GM23338 (cell line): ENCODE data around the gene PRMT9. TPM values are rescaled to one million over a fixed set of nuclear protein-coding genes. Genes with fewer than 3 reads are reported as not detected.

Experiments
- ATAC-seq: fragments of 200-7000 bp; cut with Tn5 transposase; 3 replicates; pipeline ENCODE4 v1.9.1; 2020
- DNase-seq: peaks from one replicate; pipeline ENCODE4 v3.0.0-alpha.2; 2015; ENCODE audit warnings: low spot score
- H2AFZ ChIP-seq: fragments of 200-600 bp; sonication (generic); 2 replicates; pipeline ENCODE4 v1.8.0; 2016; ENCODE audit warnings: antibody characterized with exemption, mild to moderate bottlenecking, moderate library complexity
- H3F3A ChIP-seq: fragments of 200-600 bp; sonication (generic); replicated peaks from 2 replicates; pipeline ENCODE4 v1.8.0; 2017; ENCODE audit warnings: antibody characterized with exemption, mixed run types, low read depth
- H3K27ac ChIP-seq: fragments of 200-600 bp; sonication (generic); 2 replicates; pipeline ENCODE4 v1.6.1; 2016; ENCODE audit warnings: low read depth
- H3K27me3 ChIP-seq: fragments of 200-600 bp; sonication (generic); 2 replicates; pipeline ENCODE4 v1.8.0; 2016; ENCODE audit warnings: mild to moderate bottlenecking, mixed run types, moderate library complexity; ENCODE audit not compliant: insufficient read depth
- H3K36me3 ChIP-seq: fragments of 200-600 bp; sonication (generic); 2 replicates; pipeline ENCODE4 v1.8.0; 2016; ENCODE audit warnings: mild to moderate bottlenecking; ENCODE audit not compliant: insufficient read depth
- H3K4me1 ChIP-seq: fragments of 200-600 bp; sonication (generic); 2 replicates; pipeline ENCODE4 v1.8.0; 2016; ENCODE audit warnings: mild to moderate bottlenecking, moderate library complexity; ENCODE audit not compliant: insufficient read depth
- H3K4me2 ChIP-seq: fragments of 200-600 bp; sonication (generic); 2 replicates; pipeline ENCODE4 v1.7.1; 2017; ENCODE audit warnings: mixed run types
- H3K4me3 ChIP-seq: fragments of 200-600 bp; sonication (generic); 2 replicates; pipeline ENCODE4 v1.6.1; 2016; ENCODE audit warnings: mixed run types
- H3K79me2 ChIP-seq: fragments of 200-600 bp; sonication (generic); replicated peaks from 2 replicates; pipeline ENCODE4 v1.8.0; 2017; ENCODE audit warnings: mild to moderate bottlenecking; ENCODE audit not compliant: insufficient read depth
- H3K9me2 ChIP-seq: fragments of 200-600 bp; sonication (generic); 2 replicates; pipeline ENCODE4 v1.8.0; 2017; ENCODE audit not compliant: insufficient read depth
- H4K20me1 ChIP-seq: fragments of 200-600 bp; sonication (generic); replicated peaks from 2 replicates; pipeline ENCODE4 v1.8.0; 2017; ENCODE audit warnings: mild to moderate bottlenecking; ENCODE audit not compliant: insufficient read depth
- H3K27ac Mint-ChIP-seq: 2 replicates; pipeline ENCODE4 v1.8.0; 2020; ENCODE audit warnings: inconsistent platforms, mild to moderate bottlenecking, moderate library complexity, mixed read lengths
- H3K27me3 Mint-ChIP-seq: 3 replicates; pipeline ENCODE4 v1.8.0; 2022; ENCODE audit warnings: low read depth, mild to moderate bottlenecking, moderate library complexity, mixed read lengths, inconsistent platforms; ENCODE audit not compliant: insufficient read depth, poor library complexity
- H3K36me3 Mint-ChIP-seq: 3 replicates; pipeline ENCODE4 v1.8.0; 2021; ENCODE audit warnings: low read depth, mild to moderate bottlenecking, inconsistent platforms, moderate library complexity, mixed read lengths
- H3K4me1 Mint-ChIP-seq: 3 replicates; pipeline ENCODE4 v1.8.0; 2020; ENCODE audit warnings: mild to moderate bottlenecking, inconsistent platforms, mixed read lengths
- H3K4me3 Mint-ChIP-seq: 3 replicates; pipeline ENCODE4 v1.8.0; 2021; ENCODE audit warnings: moderate library complexity, mild to moderate bottlenecking, inconsistent platforms, mixed read lengths
- H3K9me3 Mint-ChIP-seq: 3 replicates; pipeline ENCODE4 v1.8.0; 2020; ENCODE audit warnings: moderate library complexity, mild to moderate bottlenecking, inconsistent platforms, mixed read lengths
- CREB1 ChIP-seq: fragments of 250-450 bp; sonication (Bioruptor Pico); IDR thresholded peaks from 2 replicates; pipeline ENCODE4 v1.5.0; 2020; ENCODE audit warnings: low read depth, mild to moderate bottlenecking, moderate library complexity
- CTCF ChIP-seq, 2 experiments: fragments of 200-600 bp in 1 of 2; sonication (generic) in 1 of 2; conservative IDR thresholded peaks; 2 replicates each; pipeline versions ENCODE4 v1.5.1 to v1.6.1; 2016 to 2017; ENCODE audit warnings: antibody characterized with exemption in 2 of 2, low read depth in 2 of 2, mild to moderate bottlenecking in 2 of 2, moderate library complexity in 1 of 2
- EZH2 ChIP-seq: fragments of 200-600 bp; sonication (generic); IDR thresholded peaks from one replicate; pipeline ENCODE4 v1.8.0; 2017; ENCODE audit warnings: antibody characterized with exemption, mild to moderate bottlenecking, low read depth; ENCODE audit not compliant: unreplicated experiment
- EZH2phosphoT487 ChIP-seq: fragments of 200-600 bp; sonication (generic); IDR thresholded peaks from one replicate; pipeline ENCODE4 v1.8.1; 2018; ENCODE audit warnings: antibody characterized with exemption; ENCODE audit not compliant: unreplicated experiment
- JUNB ChIP-seq: IDR thresholded peaks from one replicate; pipeline ENCODE4 v1.6.1; 2016; ENCODE audit warnings: antibody characterized with exemption; ENCODE audit not compliant: unreplicated experiment
- POLR2AphosphoS5 ChIP-seq: IDR thresholded peaks from 2 replicates; pipeline ENCODE4 v1.6.1; 2016; ENCODE audit warnings: antibody characterized with exemption, low read depth
- REST ChIP-seq: IDR thresholded peaks from one replicate; pipeline ENCODE4 v1.6.1; 2018; ENCODE audit warnings: antibody characterized with exemption; ENCODE audit not compliant: unreplicated experiment
- STAT1 ChIP-seq: IDR thresholded peaks from one replicate; pipeline ENCODE4 v1.6.1; 2016; ENCODE audit warnings: antibody characterized with exemption; ENCODE audit not compliant: unreplicated experiment
- ZNF114 ChIP-seq: fragments of 250-450 bp; sonication (Bioruptor Pico); IDR thresholded peaks from 2 replicates; pipeline ENCODE4 v1.5.0; 2020; ENCODE audit warnings: mild to moderate bottlenecking, moderate library complexity
- ZNF331 ChIP-seq: fragments of 250-450 bp; sonication (Bioruptor Pico); IDR thresholded peaks from 2 replicates; pipeline ENCODE4 v1.5.0; 2020; ENCODE audit warnings: low read depth, mild to moderate bottlenecking, moderate library complexity
- polyA plus RNA-seq: library from polyadenylated mRNA; unstranded; fragments of >200 nt; fragmentation: Nextera tagmentation; extraction: Ambion mirVana; gene quantifications from 2 replicates; pipeline ENCODE4 v1.2.1, GENCODE V29; 2016
- total RNA-seq: library from RNA; depleted of rRNA; stranded (reverse); fragments of >200 nt; shearing (Covaris generic); gene quantifications from 2 replicates; pipeline ENCODE4 v1.2.3, GENCODE V29; 2014
- TF ChIP-seq, protein P1 (sequence below): IDR thresholded peaks from 2 replicates; pipeline ENCODE4 v1.6.1; 2016; ENCODE audit warnings: antibody characterized with exemption

The PRMT9 gene
- total and polyA plus RNA-seq, 2 experiments from 2014 or later: 7.6 to 11.2 TPM

GRCh38 chr4:147625733-147626132, 58.2 kb downstream of the PRMT9 start:
- no peak overlapping the region for H3K4me2 ChIP-seq
- Mint-ChIP-seq H3K27ac (peak overlapping the region; percentile 49), H3K4me1 (peaks cover 43% of the 10 kb centered on the region), H3K9me3 (no peaks in the 10 kb centered on the region), H3K27me3 (peaks cover 2% of the 10 kb centered on the region), H3K36me3 (peaks cover 52% of the 10 kb centered on the region), H3K4me3 (peak overlapping the region; percentile 26; the same call in 2 of the 3 replicates)
- H3K27ac ChIP-seq: 0 out of 2 replicates have a peak overlapping the region, but pooled peaks have one; percentile 11
- DNase-seq: peak; percentile 12
- H4K20me1 ChIP-seq: no peaks in the 10 kb centered on the region
- no peaks in the 10 kb centered on the region for H3F3A ChIP-seq
- H3K36me3 ChIP-seq: peaks cover 17% of the 10 kb centered on the region; the same call in 1 of the 2 replicates
- ATAC-seq: peak; percentile 54; the same call in 2 of the 3 replicates
- peaks cover 32% of the 10 kb centered on the region for H3K79me2 ChIP-seq
- no peak overlapping the region; the same call in 1 of the 2 replicates for H3K4me3 ChIP-seq
- H3K9me2 ChIP-seq: no peaks in the 10 kb centered on the region
- TF ChIP-seq CREB1 (CRISPR knock-in tag) (no peak), JUNB (no peak), POLR2AphosphoS5 (no peak), REST (no peak), ZNF331 (CRISPR knock-in tag) (no peak), CTCF (conservative IDR thresholded peaks at IDR 0.05; ENCODE audit: low read depth in 2 of 2) (no peak), EZH2 (no peak), STAT1 (no peak), EZH2phosphoT487 (no peak), ZNF114 (CRISPR knock-in tag) (no peak)
- TF ChIP-seq, protein P1, sequence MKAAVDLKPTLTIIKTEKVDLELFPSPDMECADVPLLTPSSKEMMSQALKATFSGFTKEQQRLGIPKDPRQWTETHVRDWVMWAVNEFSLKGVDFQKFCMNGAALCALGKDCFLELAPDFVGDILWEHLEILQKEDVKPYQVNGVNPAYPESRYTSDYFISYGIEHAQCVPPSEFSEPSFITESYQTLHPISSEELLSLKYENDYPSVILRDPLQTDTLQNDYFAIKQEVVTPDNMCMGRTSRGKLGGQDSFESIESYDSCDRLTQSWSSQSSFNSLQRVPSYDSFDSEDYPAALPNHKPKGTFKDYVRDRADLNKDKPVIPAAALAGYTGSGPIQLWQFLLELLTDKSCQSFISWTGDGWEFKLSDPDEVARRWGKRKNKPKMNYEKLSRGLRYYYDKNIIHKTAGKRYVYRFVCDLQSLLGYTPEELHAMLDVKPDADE: no peak
- H2AFZ ChIP-seq: no peak overlapping the region
- H3K27me3 ChIP-seq: no peaks in the 10 kb centered on the region
- H3K4me1 ChIP-seq: peaks cover 27% of the 10 kb centered on the region
